H1 (cell line): Measurements from ENCODE around the gene VEZT. TPM values are rescaled to one million over a fixed set of nuclear protein-coding genes. Genes with fewer than 3 reads are reported as not detected.

Source experiments
- CTCF ChIA-PET: fragments of 300-600 bp; sonication (Branson Sonifier 250); formaldehyde crosslinking; loops from one replicate; lab custom pipeline; 2021; ENCODE audit not compliant: partially characterized antibody; lab: Charles Lee
- POLR2A ChIA-PET: fragments of 300-600 bp; sonication (Branson Sonifier 250); formaldehyde crosslinking; loops from one replicate; lab custom pipeline; 2021; ENCODE audit warnings: inconsistent platforms; ENCODE audit not compliant: partially characterized antibody; lab: Charles Lee
- DNase-seq, 2 experiments: peaks; one replicate each; pipeline versions ENCODE4 v3.0.0 to v3.0.0-alpha.2; 2010 to 2022; ENCODE audit warnings: low spot score in 2 of 2, low read depth in 1 of 2, mixed read lengths in 1 of 2
- FAIRE-seq: peaks from 2 replicates; lab custom pipeline; 2011; peaks lifted over from hg19 to GRCh38; lab: Jason Lieb, UNC
- H2AFZ ChIP-seq: 2 replicates; pipeline ENCODE4 v1.8.1; 2012; ENCODE audit warnings: low read length, inconsistent platforms
- H2AK5ac ChIP-seq: 2 replicates; pipeline ENCODE4 v1.6.1; 2013; ENCODE audit warnings: low read depth, low read length
- H2BK120ac ChIP-seq: replicated peaks from 2 replicates; pipeline ENCODE3; 2013; ENCODE audit warnings: low read depth, low read length, inconsistent platforms
- H2BK12ac ChIP-seq: 2 replicates; pipeline ENCODE4 v1.6.1; 2013; ENCODE audit warnings: low read depth, low read length
- H2BK15ac ChIP-seq: 2 replicates; pipeline ENCODE4 v1.6.1; 2013; ENCODE audit warnings: low read length
- H2BK20ac ChIP-seq: 2 replicates; pipeline ENCODE4 v1.6.1; 2013; ENCODE audit warnings: low read length
- H2BK5ac ChIP-seq: 2 replicates; pipeline ENCODE4 v1.6.1; 2013; ENCODE audit warnings: low read depth, low read length
- H3K14ac ChIP-seq: 2 replicates; pipeline ENCODE4 v1.6.1; 2013; ENCODE audit warnings: inconsistent platforms; ENCODE audit not compliant: insufficient read length
- H3K18ac ChIP-seq: 2 replicates; pipeline ENCODE4 v1.6.1; 2013; ENCODE audit warnings: low read length; ENCODE audit errors: extremely low read depth
- H3K23ac ChIP-seq: 2 replicates; pipeline ENCODE4 v1.6.1; 2013; ENCODE audit warnings: inconsistent platforms; ENCODE audit not compliant: insufficient read length
- H3K23me2 ChIP-seq: 2 replicates; pipeline ENCODE4 v1.6.1; 2013; ENCODE audit warnings: low read depth, low read length
- H3K27ac ChIP-seq: 2 replicates; pipeline ENCODE4 v1.6.1; 2011; ENCODE audit warnings: low read depth, low read length, inconsistent platforms
- H3K27me3 ChIP-seq, 4 experiments: replicated peaks in 1 of 4; 1 replicate in 1 of 4; 2 replicates in 3 of 4; pipeline versions ENCODE4 v1.6.1 to v1.8.1; 2011 to 2013; ENCODE audit warnings: low read length in 3 of 4, mild to moderate bottlenecking in 3 of 4, inconsistent platforms in 2 of 4, mixed read lengths in 2 of 4, moderate library complexity in 1 of 4; ENCODE audit not compliant: control insufficient read depth in 3 of 4, insufficient read depth in 3 of 4; ENCODE audit errors: extremely low read depth in 1 of 4
- H3K36me3 ChIP-seq, 4 experiments: 2 replicates each; pipeline versions ENCODE4 v1.6.1 to v1.8.1; 2011 to 2013; ENCODE audit warnings: mild to moderate bottlenecking in 4 of 4, low read length in 3 of 4, moderate library complexity in 2 of 4, control low read depth in 1 of 4, inconsistent platforms in 1 of 4; ENCODE audit not compliant: insufficient read depth in 4 of 4, control insufficient read depth in 2 of 4
- H3K4ac ChIP-seq: replicated peaks from 2 replicates; pipeline ENCODE3; 2013; ENCODE audit warnings: low read length, low read depth, mixed read lengths, inconsistent platforms; ENCODE audit not compliant: insufficient read length
- H3K4me1 ChIP-seq, 4 experiments: replicated peaks in 1 of 4; 1 replicate in 1 of 4; 2 replicates in 3 of 4; pipeline versions ENCODE4 v1.6.1 to v1.8.1; 2011 to 2013; ENCODE audit warnings: low read length in 3 of 4, inconsistent platforms in 2 of 4, mixed read lengths in 1 of 4; ENCODE audit not compliant: insufficient read depth in 4 of 4, control insufficient read depth in 3 of 4
- H3K4me2 ChIP-seq, 2 experiments: 2 replicates each; pipeline versions ENCODE4 v1.6.1 to v1.8.1; 2011 to 2013; ENCODE audit warnings: low read depth in 2 of 2, low read length in 2 of 2, control low read depth in 1 of 2, inconsistent platforms in 1 of 2, mild to moderate bottlenecking in 1 of 2; ENCODE audit not compliant: insufficient read depth in 1 of 2
- H3K4me3 ChIP-seq, 4 experiments: fragments of 200-600, 300-600 bp in 1 of 4; sonication (generic), shearing (Covaris generic), sonication (Bioruptor Twin) in 1 of 4; 2 replicates each; pipeline versions ENCODE4 v1.5.1 to v1.8.1; 2011 to 2016; ENCODE audit warnings: low read length in 4 of 4, low read depth in 3 of 4, control low read depth in 2 of 4, inconsistent platforms in 2 of 4, mild to moderate bottlenecking in 2 of 4, mixed read lengths in 1 of 4, moderate library complexity in 1 of 4; ENCODE audit not compliant: insufficient read depth in 2 of 4; ENCODE audit errors: extremely low read depth in 1 of 4
- H3K56ac ChIP-seq: replicated peaks from 2 replicates; pipeline ENCODE3; 2013; ENCODE audit warnings: low read depth, mild to moderate bottlenecking, mixed read lengths, low read length, inconsistent platforms; ENCODE audit not compliant: insufficient read length
- H3K79me1 ChIP-seq: 2 replicates; pipeline ENCODE4 v1.6.1; 2013; ENCODE audit warnings: low read depth, low read length, control low read depth
- H3K79me2 ChIP-seq, 2 experiments: 2 replicates each; pipeline versions ENCODE4 v1.6.1 to v1.8.1; 2012 to 2013; ENCODE audit warnings: low read length in 2 of 2, mild to moderate bottlenecking in 2 of 2, inconsistent platforms in 1 of 2; ENCODE audit not compliant: insufficient read depth in 2 of 2, control insufficient read depth in 1 of 2
- H3K9ac ChIP-seq, 4 experiments: replicated peaks in 1 of 4; 1 replicate in 1 of 4; 2 replicates in 3 of 4; pipeline versions ENCODE4 v1.6.1 to v1.8.1; 2011 to 2013; ENCODE audit warnings: low read depth in 3 of 4, low read length in 3 of 4, control low read depth in 2 of 4, mild to moderate bottlenecking in 2 of 4, moderate library complexity in 2 of 4, inconsistent platforms in 1 of 4; ENCODE audit errors: extremely low read depth in 1 of 4
- H3K9me3 ChIP-seq, 2 experiments: 2 replicates each; pipeline versions ENCODE4 v1.6.1 to v1.8.1; 2012 to 2013; ENCODE audit warnings: mild to moderate bottlenecking in 2 of 2, moderate library complexity in 2 of 2, control low read depth in 1 of 2, inconsistent platforms in 1 of 2, low read depth in 1 of 2, low read length in 1 of 2, mixed read lengths in 1 of 2; ENCODE audit not compliant: insufficient read depth in 2 of 2
- H4K20me1 ChIP-seq, 2 experiments: replicated peaks in 1 of 2; 2 replicates each; pipeline versions ENCODE3 to v1.8.1; 2011 to 2013; ENCODE audit warnings: inconsistent platforms in 2 of 2, low read length in 2 of 2, mild to moderate bottlenecking in 1 of 2; ENCODE audit not compliant: insufficient read depth in 2 of 2, control insufficient read depth in 1 of 2
- H4K5ac ChIP-seq: 2 replicates; pipeline ENCODE4 v1.6.1; 2013; ENCODE audit warnings: low read length, low read depth, mixed read lengths, inconsistent platforms; ENCODE audit not compliant: insufficient read length
- H4K8ac ChIP-seq: 2 replicates; pipeline ENCODE4 v1.8.0; 2013; ENCODE audit warnings: mild to moderate bottlenecking, moderate library complexity, low read length, inconsistent platforms; ENCODE audit not compliant: insufficient read depth; ENCODE audit errors: extremely low read depth
- H4K91ac ChIP-seq: replicated peaks from 2 replicates; pipeline ENCODE3; 2013; ENCODE audit warnings: low read length, mixed read lengths, inconsistent platforms; ENCODE audit not compliant: insufficient read length
- CBX8 ChIP-seq: fragments of 300-800, 300-1000 bp; sonication (generic); IDR thresholded peaks from 2 replicates; pipeline ENCODE4 v1.7.1; 2016; ENCODE audit warnings: low read depth, low read length, borderline replicate concordance
- CTBP2 ChIP-seq: IDR thresholded peaks from 2 replicates; pipeline ENCODE4 v1.7.0; 2011; ENCODE audit warnings: borderline replicate concordance, mild to moderate bottlenecking, moderate library complexity, mixed read lengths, low read length; ENCODE audit not compliant: insufficient read depth, insufficient read length
- EZH2 ChIP-seq: fragments of 200-600 bp; sonication (generic); IDR thresholded peaks from 2 replicates; pipeline ENCODE4 v1.7.1; 2012; ENCODE audit warnings: low read depth, mild to moderate bottlenecking, moderate library complexity, low read length, inconsistent platforms; ENCODE audit not compliant: severe bottlenecking
- NRF1 ChIP-seq: IDR thresholded peaks from 2 replicates; pipeline ENCODE4 v1.6.1; 2011; ENCODE audit warnings: mild to moderate bottlenecking, low read depth, low read length, improper control_type of control experiment
- POLR2AphosphoS5 ChIP-seq: IDR thresholded peaks from 2 replicates; pipeline ENCODE4 v1.6.1; 2011; ENCODE audit warnings: low read depth, low read length
- SIN3A ChIP-seq, 2 experiments: IDR thresholded peaks in 1 of 2; conservative IDR thresholded peaks in 1 of 2; 2 replicates each; pipeline ENCODE4 v1.6.1; 2011 to 2012; ENCODE audit warnings: low read length in 2 of 2, improper control_type of control experiment in 1 of 2, low read depth in 1 of 2, mild to moderate bottlenecking in 1 of 2
- SP2 ChIP-seq: IDR thresholded peaks from 2 replicates; pipeline ENCODE4 v1.6.1; 2012; ENCODE audit warnings: mild to moderate bottlenecking, low read length, inconsistent platforms
- TCF12 ChIP-seq: IDR thresholded peaks from 2 replicates; pipeline ENCODE4 v1.6.1; 2011; ENCODE audit warnings: low read depth, mild to moderate bottlenecking, low read length
- YY1 ChIP-seq: IDR thresholded peaks from 2 replicates; pipeline ENCODE4 v1.6.1; 2011; ENCODE audit warnings: low read depth, mild to moderate bottlenecking, low read length
- WGBS, 2 experiments: shearing (Covaris generic) in 1 of 2; methylation state at CpG; one replicate each; pipeline versions ENCODE4 v1.1.6 to v1.1.7; 2013 to 2015; ENCODE audit warnings: low lambda C conversion rate in 2 of 2, mixed read lengths in 2 of 2, inconsistent platforms in 1 of 2, low coverage in 1 of 2, missing lambda C conversion rate in 1 of 2; ENCODE audit not compliant: insufficient replicate concordance in 2 of 2, insufficient coverage in 1 of 2, insufficient read length in 1 of 2; ENCODE audit errors: extremely low coverage in 1 of 2, missing lambda C conversion rate in 1 of 2; 5-methylcytosine and 5-hydroxymethylcytosine counted together
- polyA plus RNA-seq, 7 experiments: library from polyadenylated mRNA; depleted of rRNA in 3 of 7; stranded (reverse) in 5 of 7; unstranded in 2 of 7; fragments of >200 nt in 5 of 7; fragments of 200-250 nt in 2 of 7; gene quantifications; 1 replicate in 5 of 7; 2 replicates in 1 of 7; 4 replicates in 1 of 7; pipeline versions ENCODE4 v1.2.1 to v1.2.3, GENCODE V29; 2011 to 2013; ENCODE audit warnings: missing spikeins in 2 of 7, mixed read lengths in 2 of 7
- total RNA-seq: library from RNA; stranded (reverse); fragmentation: NEBNext Ultra II Directional; extraction: Animal tissue kit (Norgen Biotek cat#: 25700); gene quantifications from 2 replicates; pipeline ENCODE4 v1.2.1, GENCODE V29; 2021
- TF ChIP-seq, protein P1 (sequence below): IDR thresholded peaks from 2 replicates; pipeline ENCODE4 v1.6.1; 2012; ENCODE audit warnings: inconsistent platforms

Gene VEZT
- total and polyA plus RNA-seq, 2 of the 8 experiments (the other 6 are each of a cell fraction or from before 2014, with no cell fraction given): 44.0 to 56.1 TPM

DNA sequence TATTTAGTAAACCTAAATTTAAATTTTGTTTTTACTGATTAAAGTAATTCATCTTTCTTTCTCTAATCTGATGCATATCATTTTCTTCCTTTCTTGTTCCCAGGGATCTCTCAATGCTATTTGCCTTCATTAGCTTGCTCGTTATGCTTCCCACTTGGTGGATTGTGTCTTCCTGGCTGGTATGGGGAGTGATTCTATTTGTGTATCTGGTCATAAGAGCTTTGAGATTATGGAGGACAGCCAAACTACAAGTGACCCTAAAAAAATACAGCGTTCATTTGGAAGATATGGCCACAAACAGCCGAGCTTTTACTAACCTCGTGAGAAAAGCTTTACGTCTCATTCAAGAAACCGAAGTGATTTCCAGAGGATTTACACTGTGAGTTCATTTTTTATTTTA lies 48.6 kb downstream of the VEZT start:
- WGBS, 2 experiments: 89% methylated on average over 6 of the region's 6 CpGs; no CpG with 5 or more reads in 1 of the 2 experiments

More for the DNA sequence above, 48.6 kb downstream of the VEZT start:
- no peak overlapping the region for H2BK120ac ChIP-seq
- no peak for DNase-seq
- H3K36me3 ChIP-seq: peaks cover 2 to 41% (median 14%) of the 10 kb centered on the region in 4 experiments; a peak in 6 of 8 replicates
- H3K18ac ChIP-seq: no peak overlapping the region
- no peak overlapping the region for H4K5ac ChIP-seq
- H2BK12ac ChIP-seq: no peak overlapping the region
- no peaks in the 10 kb centered on the region for H3K27me3 ChIP-seq
- H4K20me1 ChIP-seq: no peaks in the 10 kb centered on the region
- H3K23me2 ChIP-seq: no peaks in the 10 kb centered on the region
- FAIRE-seq: no peak
- no peak overlapping the region for H3K4me2 ChIP-seq
- no peaks in the 10 kb centered on the region for H3K79me1 ChIP-seq
- H2AFZ ChIP-seq: no peak overlapping the region
- H3K79me2 ChIP-seq: no peaks in the 10 kb centered on the region
- H3K14ac ChIP-seq: no peak overlapping the region
- no peak overlapping the region for H4K91ac ChIP-seq
- no peaks in the 10 kb centered on the region for H3K9me3 ChIP-seq
- H3K27ac ChIP-seq: no peak overlapping the region
- H3K4me1 ChIP-seq: no peaks in the 10 kb centered on the region
- H2AK5ac ChIP-seq: no peak overlapping the region
- ChIA-PET POLR2A (interaction anchor here (1.2 kb wide), 1 partner anchor 8 kb away, joined by 3 read pairs; no protein-coding TSS in a partner anchor), CTCF (interaction anchor here (1.1 to 1.7 kb wide), 3 partner anchors 12 to 70 kb away, joined by 3 to 5 read pairs (median 4); no protein-coding TSS in a partner anchor)
- no peak overlapping the region for H3K56ac ChIP-seq
- TF ChIP-seq EZH2: no peak
- no peak for TF ChIP-seq SP2
- TF ChIP-seq, protein P1, sequence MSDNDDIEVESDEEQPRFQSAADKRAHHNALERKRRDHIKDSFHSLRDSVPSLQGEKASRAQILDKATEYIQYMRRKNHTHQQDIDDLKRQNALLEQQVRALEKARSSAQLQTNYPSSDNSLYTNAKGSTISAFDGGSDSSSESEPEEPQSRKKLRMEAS: no peak
- no peak for TF ChIP-seq YY1
- TF ChIP-seq TCF12: no peak
- TF ChIP-seq NRF1: no peak
- no peak for TF ChIP-seq SIN3A (conservative IDR thresholded peaks at IDR 0.05 in 1 of 2, IDR thresholded peaks at IDR 0.05 in 1 of 2; ENCODE audit: low read depth in 1 of 2, low read length in 2 of 2)
- no peak for TF ChIP-seq CTBP2
- TF ChIP-seq POLR2AphosphoS5: no peak
- no peak for TF ChIP-seq CBX8
- no peak overlapping the region for H3K4me3 ChIP-seq
- no peak overlapping the region for H2BK15ac ChIP-seq
- no peak overlapping the region for H3K23ac ChIP-seq
- no peak overlapping the region for H2BK20ac ChIP-seq
- H2BK5ac ChIP-seq: no peak overlapping the region
- no peak overlapping the region for H4K8ac ChIP-seq
- H3K9ac ChIP-seq: no peak overlapping the region
- no peak overlapping the region for H3K4ac ChIP-seq
